LNCAP (cell line): Measurements from ENCODE around the gene MAP6.

Source experiments
- CTCF ChIP-seq: fragments of 450-650 bp; IDR thresholded peaks from 2 replicates; pipeline ENCODE4 v1.5.1; 2017; ENCODE audit warnings: mild to moderate bottlenecking

The MAP6 gene

GRCh38 chr11:75586395-75586794 lies 82.4 kb downstream of the MAP6 start:
- TF ChIP-seq CTCF, result no peak

GRCh38 chr11:75585293-75585670 lies 83.6 kb downstream of the MAP6 start:
- TF ChIP-seq CTCF, result no peak

- no peak for TF ChIP-seq CTCF
Measured at GRCh38 chr11:75583718-75584658, 84.8 kb downstream of the MAP6 start.

- no peak for TF ChIP-seq CTCF
Measured at GRCh38 chr11:75582895-75583717, 85.7 kb downstream of the MAP6 start.

GRCh38 chr11:75582506-75582894 lies 86.3 kb downstream of the MAP6 start:
- no peak for TF ChIP-seq CTCF

GRCh38 chr11:75579841-75580240 lies 89.0 kb downstream of the MAP6 start:
- no peak for TF ChIP-seq CTCF

GRCh38 chr11:75578977-75579376 lies 89.9 kb downstream of the MAP6 start:
- TF ChIP-seq CTCF, result no peak
